ENCODE measurements around the gene ZNF57. TPM values are rescaled to one million over a fixed set of nuclear protein-coding genes. Genes with fewer than 3 reads are reported as not detected.
"Not testable (repeated sequence)": the region's sequence is repeated elsewhere in the genome, so short reads cannot be mapped to it uniquely, and the experiment has no call there.

Gene ZNF57
- polyA plus RNA-seq (ENCODE audit: insufficient read length in 4 of 4) = 1 to 10 TPM; 6.3 to 10.0 (median 7.7) TPM

- peak; percentile 96 to 98 (median 96) for DNase-seq (ENCODE audit: low read depth in 4 of 4, low spot score in 3 of 4)
Observed at GRCh38 chr19:2900296-2901252, at the start of gene ZNF57. ZNF57 (plus strand) TSS chr19:2900928; CDS start chr19:2901046, 118 bp downstream.

DNA sequence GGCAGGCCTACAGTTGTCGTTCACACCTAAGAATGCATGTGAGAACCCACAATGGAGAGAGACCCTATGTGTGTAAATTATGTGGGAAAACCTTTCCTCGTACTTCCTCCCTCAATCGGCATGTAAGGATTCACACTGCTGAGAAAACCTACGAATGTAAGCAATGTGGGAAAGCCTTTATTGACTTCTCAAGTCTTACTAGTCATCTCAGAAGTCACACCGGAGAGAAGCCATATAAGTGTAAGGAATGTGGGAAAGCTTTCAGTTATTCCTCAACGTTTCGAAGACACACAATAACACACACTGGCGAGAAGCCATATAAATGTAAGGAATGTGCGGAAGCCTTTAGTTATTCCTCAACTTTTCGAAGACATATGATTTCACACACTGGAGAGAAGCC is 48.1 kb upstream of the ZNF57 start:
- no peak for DNase-seq (ENCODE audit: low read depth in 4 of 4, low spot score in 3 of 4)

DNA sequence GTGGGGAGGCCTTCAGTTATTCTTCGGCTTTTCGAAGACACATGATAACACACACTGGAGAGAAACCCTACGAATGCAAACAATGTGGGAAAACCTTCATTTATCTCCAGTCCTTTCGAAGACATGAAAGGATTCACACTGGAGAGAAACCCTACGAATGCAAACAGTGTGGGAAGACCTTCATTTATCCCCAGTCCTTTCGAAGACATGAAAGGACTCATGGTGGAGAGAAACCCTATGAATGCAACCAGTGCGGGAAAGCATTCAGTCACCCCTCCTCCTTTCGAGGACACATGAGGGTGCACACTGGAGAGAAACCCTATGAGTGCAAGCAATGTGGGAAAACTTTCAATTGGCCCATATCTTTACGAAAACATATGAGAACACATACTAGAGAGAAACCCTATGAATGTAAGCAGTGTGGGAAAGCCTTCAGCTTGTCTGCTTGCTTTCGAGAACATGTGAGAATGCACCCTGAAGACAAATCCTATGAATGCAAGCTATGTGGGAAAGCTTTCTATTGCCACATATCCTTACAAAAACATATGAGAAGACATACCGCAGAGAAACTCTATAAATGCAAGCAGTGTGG is 47.6 kb upstream of the ZNF57 start:
- no peak for DNase-seq (ENCODE audit: low read depth in 4 of 4, low spot score in 3 of 4)

DNA sequence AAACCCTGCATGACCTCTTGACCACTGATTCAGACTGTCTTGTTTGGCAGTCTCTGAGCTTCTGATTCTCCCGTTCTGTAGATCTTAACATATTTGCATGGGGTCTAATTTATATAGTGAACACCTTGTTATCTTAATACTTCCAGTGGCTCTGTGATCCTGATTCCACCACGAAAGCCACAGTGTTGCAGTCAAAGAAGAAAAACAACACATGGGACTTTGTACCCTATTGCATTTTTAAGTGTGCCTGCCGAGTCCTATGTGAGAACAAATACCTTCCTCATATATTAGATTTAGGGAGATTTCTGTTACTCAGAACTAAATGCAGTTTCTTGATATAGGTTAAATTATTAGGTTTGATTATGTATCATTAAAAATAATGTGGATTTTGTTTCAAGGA is 45.9 kb upstream of the ZNF57 start:
- DNase-seq (ENCODE audit: low read depth in 4 of 4, low spot score in 3 of 4) = no peak

DNA sequence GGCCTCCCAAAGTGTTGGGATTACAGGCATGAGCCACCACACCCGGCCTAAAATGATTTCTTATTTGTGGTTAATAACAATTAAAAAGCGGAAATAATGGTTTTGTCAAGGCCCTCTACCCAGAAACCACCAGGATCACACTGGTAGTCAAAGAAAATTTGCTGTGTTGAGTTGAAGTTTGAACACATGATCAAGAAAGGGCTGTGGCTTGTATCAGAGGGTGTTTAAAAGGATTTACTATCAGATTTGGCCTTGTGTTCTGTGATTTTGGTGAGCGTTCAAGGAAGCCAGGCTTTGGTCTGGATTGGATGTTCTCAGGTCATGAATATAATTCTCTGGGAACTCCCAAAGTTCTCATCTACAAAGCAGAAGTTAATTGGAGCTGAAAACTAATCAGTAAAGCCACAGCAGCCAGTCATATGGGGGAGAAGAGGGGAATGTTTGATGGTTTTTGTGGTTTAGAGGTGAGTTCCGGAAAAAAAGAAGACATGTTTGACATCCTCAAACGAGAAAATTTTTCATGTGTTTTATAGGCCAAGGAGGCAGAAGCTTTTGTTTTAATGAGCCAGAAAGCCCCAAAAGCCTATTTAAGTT is 44.2 kb upstream of the ZNF57 start:
- no peak for DNase-seq (ENCODE audit: low read depth in 4 of 4, low spot score in 3 of 4)

- no peak for DNase-seq (ENCODE audit: low read depth in 4 of 4, low spot score in 3 of 4)
Observed at GRCh38 chr19:2858864-2859263, 41.9 kb upstream of the ZNF57 start.

DNA sequence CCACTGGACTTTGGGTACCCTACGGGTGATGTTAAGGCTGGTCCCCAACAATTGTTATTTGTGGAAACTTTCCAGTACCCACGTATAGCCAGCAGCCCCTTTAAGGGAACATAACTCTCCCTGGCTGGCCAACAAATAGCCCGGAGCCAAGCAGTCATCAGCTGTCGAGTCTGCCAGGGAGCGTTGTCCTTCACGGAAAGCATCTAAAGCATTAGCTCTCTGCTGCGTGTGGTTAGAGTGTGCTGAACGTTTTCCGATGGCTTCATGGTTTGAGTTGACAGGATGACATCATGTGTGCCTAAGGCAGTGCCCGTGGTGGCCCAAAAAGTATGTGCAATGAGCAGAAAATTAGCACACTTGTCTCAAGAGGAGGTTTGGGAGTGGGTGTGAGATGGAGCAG is 36.9 kb upstream of the ZNF57 start:
- no peak for DNase-seq (ENCODE audit: low read depth in 4 of 4, low spot score in 3 of 4)

DNA sequence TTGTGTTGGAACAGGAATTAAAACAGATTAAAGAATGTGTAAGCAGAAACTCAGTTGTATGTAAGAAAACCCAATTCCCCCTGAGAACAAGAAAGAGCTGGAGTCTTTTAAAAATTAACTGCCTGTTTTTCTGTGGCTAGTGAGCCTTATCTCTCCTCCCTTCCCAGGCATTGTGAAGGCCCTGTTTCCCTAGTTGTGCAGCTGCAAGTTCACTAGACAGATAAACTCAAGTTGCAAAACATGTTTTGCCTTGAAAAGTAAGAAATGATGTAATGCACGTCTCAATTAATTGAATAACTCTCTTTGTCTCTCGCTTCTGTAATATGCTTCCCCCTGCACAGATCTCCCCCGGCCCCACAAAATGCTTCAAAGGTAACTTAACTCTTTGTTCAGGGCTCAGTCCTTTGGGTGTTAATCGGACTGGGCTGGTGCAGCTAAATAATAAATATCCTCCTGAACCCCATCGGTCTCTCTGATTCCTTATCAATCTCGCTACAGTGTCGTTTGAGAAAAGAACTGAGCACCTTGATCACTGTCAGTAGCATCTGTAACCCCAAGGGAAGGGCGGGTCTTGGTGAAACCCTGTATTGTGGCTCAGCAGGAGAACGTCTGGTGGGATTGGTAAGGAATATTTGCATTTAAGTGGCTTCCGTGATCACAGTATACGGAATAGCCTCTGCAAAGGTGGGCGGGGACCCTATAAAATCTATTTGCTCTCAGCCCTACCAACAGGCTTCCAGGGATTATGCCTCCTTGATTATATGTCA is 35.2 kb upstream of the ZNF57 start:
- DNase-seq (ENCODE audit: low read depth in 4 of 4, low spot score in 3 of 4) = no peak

GRCh38 chr19:2866495-2867024 is 34.2 kb upstream of the ZNF57 start:
- no peak for DNase-seq (ENCODE audit: low read depth in 4 of 4, low spot score in 3 of 4)

- DNase-seq (ENCODE audit: low read depth in 4 of 4, low spot score in 3 of 4) = no peak
Observed at GRCh38 chr19:2867025-2867991, 33.4 kb upstream of the ZNF57 start, which contains the start of gene ZNF556. ZNF556 (plus strand) TSS chr19:2867335; CDS start chr19:2867422, 87 bp downstream.

DNA sequence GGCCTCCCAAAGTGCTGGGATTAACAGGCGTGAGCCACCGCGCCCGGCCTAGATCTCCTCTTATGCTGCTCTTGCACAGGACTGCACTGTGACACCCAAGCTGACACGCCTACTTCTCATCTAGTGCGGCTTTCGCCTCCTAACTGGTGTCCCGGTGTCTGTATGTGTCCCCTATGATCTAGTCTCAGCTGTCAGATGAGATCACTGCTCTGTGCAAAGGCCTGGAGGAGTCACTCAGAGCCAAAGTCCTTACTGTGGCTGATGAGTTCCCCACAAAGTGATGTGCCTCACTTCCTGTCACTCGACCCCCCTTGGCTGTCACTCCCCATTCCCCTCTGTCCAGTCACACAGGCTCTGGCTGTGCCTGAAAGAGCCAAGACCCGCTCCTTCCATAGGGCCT is 31.1 kb upstream of the ZNF57 start:
- no peak for DNase-seq (ENCODE audit: low read depth in 4 of 4, low spot score in 3 of 4)

- DNase-seq (ENCODE audit: low read depth in 4 of 4, low spot score in 3 of 4) = not testable (repeated sequence)
Observed at GRCh38 chr19:2872175-2872574, 28.6 kb upstream of the ZNF57 start.

GRCh38 chr19:2877398-2878331 is 23.1 kb upstream of the ZNF57 start:
- no peak for DNase-seq (ENCODE audit: low read depth in 4 of 4, low spot score in 3 of 4)

DNA sequence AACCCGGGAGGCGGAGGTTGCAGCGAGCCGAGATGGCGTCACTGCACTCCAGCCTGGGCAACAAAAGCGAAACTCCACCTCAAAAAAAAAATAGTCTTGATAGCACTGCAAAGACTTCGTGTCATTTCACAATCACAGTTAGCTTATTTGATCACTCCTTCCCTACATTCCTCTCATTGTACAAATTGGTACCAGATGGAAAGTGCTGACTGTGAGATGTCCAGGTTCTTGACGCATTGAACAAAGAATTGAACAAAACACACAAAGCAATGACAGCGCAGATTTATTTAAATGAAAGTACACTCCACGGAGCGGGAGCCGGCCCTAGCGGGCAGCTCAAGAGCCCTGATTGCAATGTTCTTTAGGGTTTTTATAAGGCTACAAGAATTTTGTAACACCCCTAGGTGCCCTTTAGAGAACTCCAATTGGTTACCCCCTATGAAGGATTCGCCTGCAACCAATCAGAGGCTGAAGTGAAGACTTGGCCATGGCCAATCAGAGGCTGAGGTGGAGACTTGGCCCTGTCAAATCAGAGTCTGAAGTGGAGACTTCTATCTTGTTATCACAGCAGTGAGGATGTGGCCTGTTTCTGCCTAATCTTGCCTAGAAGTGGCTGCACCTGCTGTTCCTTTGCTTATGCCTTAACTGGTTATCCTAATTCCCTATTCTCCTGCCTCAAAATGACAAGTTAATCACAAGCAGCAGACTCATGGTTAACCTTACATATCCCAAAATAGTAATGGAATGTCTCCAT is 16.9 kb upstream of the ZNF57 start:
- DNase-seq (ENCODE audit: low read depth in 4 of 4, low spot score in 3 of 4) = no peak

DNA sequence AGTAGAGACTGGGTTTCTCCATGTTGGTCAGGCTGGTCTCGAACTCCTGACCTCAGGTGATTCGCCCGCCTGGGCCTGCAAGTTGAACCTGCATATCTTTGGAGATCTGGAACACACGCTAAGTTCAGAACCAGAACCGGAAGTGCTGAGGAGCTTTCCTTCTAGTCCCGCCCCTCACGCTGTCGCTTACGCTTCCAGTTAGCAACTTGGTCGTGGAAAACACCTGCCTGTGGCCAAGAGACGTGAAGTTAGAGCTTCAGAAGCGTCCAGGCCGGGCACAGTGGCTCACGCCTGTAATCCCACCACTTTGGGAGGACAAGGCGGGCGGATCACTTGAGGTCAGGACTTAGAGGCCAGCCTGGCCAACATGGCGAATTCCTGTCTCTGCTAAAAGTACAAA is 15.0 kb upstream of the ZNF57 start:
- DNase-seq (ENCODE audit: low read depth in 4 of 4, low spot score in 3 of 4) = no peak

GRCh38 chr19:2887391-2887914 is 13.3 kb upstream of the ZNF57 start:
- DNase-seq (ENCODE audit: low read depth in 4 of 4, low spot score in 3 of 4) = peak; percentile 48 to 67 (median 56)

- DNase-seq (ENCODE audit: low read depth in 4 of 4, low spot score in 3 of 4) = no peak
Observed at GRCh38 chr19:2888731-2889224, 11.9 kb upstream of the ZNF57 start.
